ENCODE results near the gene SLC12A4.

- TF ChIP-seq CTCF (conservative IDR thresholded peaks at IDR 0.05; ENCODE audit: low read depth, low read length), result no peak
- TF ChIP-seq EZH2 (IDR thresholded peaks at IDR 0.05; ENCODE audit: borderline replicate concordance, low read depth, low read length, poor library complexity, severe bottlenecking), result no peak
Observed at GRCh38 chr16:67919622-67920221, 48.7 kb downstream of the SLC12A4 start.
